ENCODE measurements around the gene PKP3. TPM values are rescaled to one million over a fixed set of nuclear protein-coding genes. Genes with fewer than 3 reads are reported as not detected.

The PKP3 gene
- total RNA-seq, 2 experiments from 2014 or later, result not detected

GRCh38 chr11:356610-357009 is 37.4 kb upstream of the PKP3 start:
- POLR2A ChIA-PET, result no interaction called here
- no TSS peak for BruUV-seq (replicated peaks)
- DNase-seq (ENCODE audit: low spot score), result no peak
- no peaks in the 10 kb centered on the region for H3K9me3 ChIP-seq (ENCODE audit: low read length)
- H3K4me3 ChIP-seq (ENCODE audit: low read depth, low read length, poor library complexity, severe bottlenecking), result no peak overlapping the region
- peaks cover 35% of the 10 kb centered on the region for H3K4me1 ChIP-seq (ENCODE audit: insufficient read depth, low read length, poor library complexity, severe bottlenecking)
- TF ChIP-seq EZH2phosphoT487 (IDR thresholded peaks at IDR 0.05; ENCODE audit: borderline replicate concordance, low read depth, low read length) (no peak), CTCF (conservative IDR thresholded peaks at IDR 0.05; ENCODE audit: low read length) (no peak)
- intact Hi-C loops (cut with micrococcal nuclease; ENCODE audit: unreplicated experiment), result loop anchor here (5.0 kb wide), 1 partner anchor 149 kb away; the partner anchor contains the start of genes BET1L and RIC8A
- CTCF ChIA-PET (ENCODE audit: unreplicated experiment), result no interaction called here
- no peak overlapping the region for H3K4me2 ChIP-seq (ENCODE audit: low read length)
- H3K27ac ChIP-seq (ENCODE audit: low read depth, low read length, poor library complexity, severe bottlenecking), result no peak overlapping the region
- H3K79me2 ChIP-seq (ENCODE audit: insufficient read depth, low read depth, low read length), result no peaks in the 10 kb centered on the region
- H3K9me2 ChIP-seq (ENCODE audit: insufficient read depth, low read length), result no peaks in the 10 kb centered on the region
- H3K36me3 ChIP-seq (ENCODE audit: insufficient read depth, low read length), result no peaks in the 10 kb centered on the region
- no peak overlapping the region for H2AFZ ChIP-seq (ENCODE audit: low read length)
- H4K20me1 ChIP-seq (ENCODE audit: insufficient read depth, low read length), result no peaks in the 10 kb centered on the region

GRCh38 chr11:357582-357981 is 36.4 kb upstream of the PKP3 start:
- H3K4me2 ChIP-seq (ENCODE audit: low read length), result no peak overlapping the region
- intact Hi-C loops (cut with micrococcal nuclease; ENCODE audit: unreplicated experiment), result loop anchor here (5.0 kb wide), 1 partner anchor 150 kb away; the partner anchor contains the start of genes BET1L and RIC8A
- H2AFZ ChIP-seq (ENCODE audit: low read length), result no peak overlapping the region
- no peaks in the 10 kb centered on the region for H3K9me3 ChIP-seq (ENCODE audit: low read length)
- peaks cover 35% of the 10 kb centered on the region for H3K4me1 ChIP-seq (ENCODE audit: insufficient read depth, low read length, poor library complexity, severe bottlenecking)
- no peak overlapping the region for H3K4me3 ChIP-seq (ENCODE audit: low read depth, low read length, poor library complexity, severe bottlenecking)
- H3K9me2 ChIP-seq (ENCODE audit: insufficient read depth, low read length), result no peaks in the 10 kb centered on the region
- POLR2A ChIA-PET, result no interaction called here
- TF ChIP-seq EZH2phosphoT487 (IDR thresholded peaks at IDR 0.05; ENCODE audit: borderline replicate concordance, low read depth, low read length), result no peak
- TF ChIP-seq CTCF (conservative IDR thresholded peaks at IDR 0.05; ENCODE audit: low read length), result no peak
- TSS peak; percentile 75 for BruUV-seq (replicated peaks)
- CTCF ChIA-PET (ENCODE audit: unreplicated experiment), result no interaction called here
- H3K79me2 ChIP-seq (ENCODE audit: insufficient read depth, low read depth, low read length), result no peaks in the 10 kb centered on the region
- no peaks in the 10 kb centered on the region for H3K36me3 ChIP-seq (ENCODE audit: insufficient read depth, low read length)
- H4K20me1 ChIP-seq (ENCODE audit: insufficient read depth, low read length), result no peaks in the 10 kb centered on the region
- H3K27ac ChIP-seq (ENCODE audit: low read depth, low read length, poor library complexity, severe bottlenecking), result no peak overlapping the region
- no peak for DNase-seq (ENCODE audit: low spot score)

- Histone ChIP-seq H3K9me3 (ENCODE audit: low read length) (no peaks in the 10 kb centered on the region), H4K20me1 (ENCODE audit: insufficient read depth, low read length) (no peaks in the 10 kb centered on the region), H3K4me1 (ENCODE audit: insufficient read depth, low read length, poor library complexity, severe bottlenecking) (peaks cover 31% of the 10 kb centered on the region), H3K4me2 (ENCODE audit: low read length) (no peak overlapping the region), H3K27ac (ENCODE audit: low read depth, low read length, poor library complexity, severe bottlenecking) (no peak overlapping the region), H3K36me3 (ENCODE audit: insufficient read depth, low read length) (no peaks in the 10 kb centered on the region), H2AFZ (ENCODE audit: low read length) (no peak overlapping the region), H3K9me2 (ENCODE audit: insufficient read depth, low read length) (no peaks in the 10 kb centered on the region), H3K79me2 (ENCODE audit: insufficient read depth, low read depth, low read length) (no peaks in the 10 kb centered on the region), H3K4me3 (ENCODE audit: low read depth, low read length, poor library complexity, severe bottlenecking) (no peak overlapping the region)
- ChIA-PET CTCF (ENCODE audit: unreplicated experiment) (interaction anchor here (0.6 kb wide), 1 partner anchor 337 kb away, joined by 5 read pairs; the partner anchor contains the start of gene TMEM80), POLR2A (no interaction called here)
- BruUV-seq (replicated peaks), result no TSS peak
- intact Hi-C loops (cut with micrococcal nuclease; ENCODE audit: unreplicated experiment), result loop anchor here (5.0 kb wide), 1 partner anchor 151 kb away; the partner anchor contains the start of genes BET1L and RIC8A
- no peak for DNase-seq (ENCODE audit: low spot score)
- TF ChIP-seq CTCF (conservative IDR thresholded peaks at IDR 0.05; ENCODE audit: low read length) (no peak), EZH2phosphoT487 (IDR thresholded peaks at IDR 0.05; ENCODE audit: borderline replicate concordance, low read depth, low read length) (no peak)
Measured at GRCh38 chr11:358129-358800, 35.7 kb upstream of the PKP3 start.
